Omental fat pad (tissue), 4 donors: ENCODE measurements around the gene ANKRD44. TPM values are rescaled to one million over a fixed set of nuclear protein-coding genes. Genes with fewer than 3 reads are reported as not detected.

ENCODE experiments used
- ATAC-seq: fragments of 150-250 bp; one replicate; pipeline ENCODE4 v1.9.1; 2016; ENCODE audit warnings: mild to moderate bottlenecking, moderate library complexity; ENCODE audit not compliant: low FRiP score
- DNase-seq: peaks from one replicate; pipeline ENCODE4 v3.0.0-alpha.2; 2019; ENCODE audit warnings: low spot score
- CTCF ChIP-seq, 3 donors: fragments of 450-650 bp; IDR thresholded peaks; one replicate each; pipeline ENCODE4 v1.5.1; 2016 to 2017; ENCODE audit warnings: antibody characterized with exemption in 3 of 3, mild to moderate bottlenecking in 3 of 3, moderate library complexity in 2 of 3
- total RNA-seq, 4 donors: library from RNA; depleted of rRNA; stranded (reverse); fragments of >200 nt; gene quantifications; one replicate each; pipeline ENCODE4 v1.1.0, GENCODE V29; 2016

The ANKRD44 gene
- total RNA-seq, 4 donors from 2014 or later: 18.4 to 56.3 (median 30.1) TPM

- ATAC-seq: no peak
- no peak for DNase-seq
- TF ChIP-seq CTCF (IDR thresholded peaks at IDR 0.05): no peak
Observed at GRCh38 chr2:196995757-196996314, 314.7 kb downstream of the ANKRD44 start.

- ATAC-seq (no peak), DNase-seq (no peak)
- no peak for TF ChIP-seq CTCF (IDR thresholded peaks at IDR 0.05)
Observed at GRCh38 chr2:196994764-196995163, 315.8 kb downstream of the ANKRD44 start.

- no peak for TF ChIP-seq CTCF (IDR thresholded peaks at IDR 0.05)
- DNase-seq (no peak), ATAC-seq (no peak)
Observed at GRCh38 chr2:196993617-196994016, 317.0 kb downstream of the ANKRD44 start.

GRCh38 chr2:196992466-196992865, 318.1 kb downstream of the ANKRD44 start:
- no peak for TF ChIP-seq CTCF (IDR thresholded peaks at IDR 0.05)
- DNase-seq (no peak), ATAC-seq (no peak)

DNA sequence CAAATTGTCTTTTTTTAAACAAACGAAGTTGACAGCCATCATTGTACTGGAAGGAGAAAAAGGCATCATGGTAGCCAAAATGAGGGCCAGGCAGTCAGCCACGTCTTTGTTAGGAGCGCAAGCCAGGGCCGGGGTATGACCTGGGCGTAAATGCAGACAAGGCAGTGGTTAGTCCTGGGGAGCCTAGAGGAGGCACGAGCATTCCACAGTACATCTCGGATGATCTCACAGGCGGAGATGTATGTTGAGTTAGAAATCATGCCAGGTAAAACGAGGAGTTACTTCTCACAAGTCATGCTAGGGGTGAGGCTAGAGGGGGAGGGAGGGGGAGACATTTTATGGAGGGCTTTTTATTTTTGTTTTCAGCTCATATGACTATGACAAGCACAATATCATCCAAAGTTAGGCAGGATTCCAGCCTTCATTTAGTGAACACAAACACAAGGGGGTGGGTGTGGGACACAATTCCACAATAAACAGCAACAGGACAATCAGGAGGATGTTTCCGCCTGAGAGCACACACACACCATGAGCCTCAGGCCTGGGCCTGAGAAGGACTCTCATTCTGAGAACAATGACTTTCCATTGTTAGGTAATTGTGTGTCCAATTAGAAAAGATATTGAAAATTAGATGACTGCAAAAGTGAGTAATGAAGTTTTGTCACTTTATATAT, 319.7 kb downstream of the ANKRD44 start:
- DNase-seq (no peak), ATAC-seq (no peak)
- TF ChIP-seq CTCF (IDR thresholded peaks at IDR 0.05): no peak

- no peak for TF ChIP-seq CTCF (IDR thresholded peaks at IDR 0.05)
- DNase-seq (no peak), ATAC-seq (no peak)
Observed at GRCh38 chr2:196990092-196990491, 320.5 kb downstream of the ANKRD44 start.

DNA sequence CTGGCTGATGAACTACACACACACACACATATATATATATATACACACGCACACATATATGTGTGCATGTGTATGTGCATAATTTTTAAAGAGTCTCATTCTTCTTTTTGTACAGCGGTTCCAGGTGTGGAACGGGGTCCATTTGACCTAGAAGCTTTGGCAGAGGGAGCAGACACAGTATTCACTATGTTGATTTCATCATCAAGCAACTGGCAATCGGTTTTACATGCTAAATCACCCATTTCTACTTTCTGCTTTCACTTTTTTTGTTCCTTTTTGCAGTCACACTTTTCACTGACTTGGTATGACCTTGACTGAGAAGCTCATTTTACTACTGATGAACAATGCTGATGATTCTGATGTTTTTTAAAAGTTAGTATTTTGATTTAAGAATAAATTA, 321.1 kb downstream of the ANKRD44 start:
- no peak for TF ChIP-seq CTCF (IDR thresholded peaks at IDR 0.05)
- ATAC-seq: no peak
- DNase-seq: no peak
